ENCODE measurements around the gene FURIN. TPM values are rescaled to one million over a fixed set of nuclear protein-coding genes. Genes with fewer than 3 reads are reported as not detected.

The FURIN gene
- total and polyA plus RNA-seq, 2 of the 8 experiments (the other 6 are each of a cell fraction or from before 2014, with no cell fraction given): 15.8 to 32.1 TPM

GRCh38 chr15:90931828-90932659 lies 63.7 kb downstream of the FURIN start, which contains the start of gene HDDC3 (continued):
- TF ChIP-seq MAFK (IDR thresholded peaks at IDR 0.05; ENCODE audit: low read depth, low read length): no peak
- peak in 1 of 2 experiments; percentile 57; a peak in 2 of 4 replicates for TF ChIP-seq SIN3A (conservative IDR thresholded peaks at IDR 0.05 in 1 of 2, IDR thresholded peaks at IDR 0.05 in 1 of 2; ENCODE audit: low read depth in 1 of 2, low read length in 2 of 2)
- 0 out of 2 replicates have a peak, but pooled peaks have one; percentile 29 for TF ChIP-seq CHD2 (IDR thresholded peaks at IDR 0.05; ENCODE audit: low read length)
- no peak for TF ChIP-seq EZH2 (IDR thresholded peaks at IDR 0.05; ENCODE audit: low read depth, low read length, severe bottlenecking)
- TF ChIP-seq ATF3 (IDR thresholded peaks at IDR 0.05; ENCODE audit: insufficient read depth, low read depth, low read length): no peak
- peak; percentile 70; the same call in 1 of the 2 replicates for TF ChIP-seq TAF1 (IDR thresholded peaks at IDR 0.05; ENCODE audit: low read depth, low read length)
- TF ChIP-seq GABPA (IDR thresholded peaks at IDR 0.05; ENCODE audit: borderline replicate concordance, insufficient read depth, low read length): no peak; the same call in 1 of the 2 replicates
- peak; percentile 42 for TF ChIP-seq TAF7 (optimal IDR thresholded peaks at IDR 0.05; ENCODE audit: borderline replicate concordance, low read depth, low read length)
- TF ChIP-seq CBX8 (IDR thresholded peaks at IDR 0.05; ENCODE audit: borderline replicate concordance, low read depth, low read length): no peak
- TF ChIP-seq RFX5 (IDR thresholded peaks at IDR 0.05; ENCODE audit: borderline replicate concordance, low read depth, low read length): no peak
- no peak for TF ChIP-seq EGR1 (IDR thresholded peaks at IDR 0.05; ENCODE audit: borderline replicate concordance, low read depth, low read length)
- no peak for TF ChIP-seq SUZ12 (IDR thresholded peaks at IDR 0.05; ENCODE audit: low read length)

All from H1 (cell line).